ENCODE results near the gene TMEM79. TPM values are rescaled to one million over a fixed set of nuclear protein-coding genes. Genes with fewer than 3 reads are reported as not detected.

Gene TMEM79
- total RNA-seq, 1 donor from 2014 or later = 3.3 TPM

- no peak for TF ChIP-seq CTCF (IDR thresholded peaks at IDR 0.05)
- no peaks in the 10 kb centered on the region for H3K27me3 Mint-ChIP-seq (ENCODE audit: unreplicated experiment)
- no peak for DNase-seq (ENCODE audit: extremely low spot score, unreplicated experiment)
- no peak overlapping the region for H3K4me3 Mint-ChIP-seq (ENCODE audit: unreplicated experiment)
- no peak overlapping the region for H3K27ac Mint-ChIP-seq (ENCODE audit: unreplicated experiment)
- H3K9me3 Mint-ChIP-seq (ENCODE audit: unreplicated experiment) = no peaks in the 10 kb centered on the region
- peaks cover 8% of the 10 kb centered on the region for H3K36me3 Mint-ChIP-seq (ENCODE audit: unreplicated experiment)
- H3K4me1 Mint-ChIP-seq (ENCODE audit: unreplicated experiment) = peaks cover 4% of the 10 kb centered on the region
Measured at GRCh38 chr1:156246781-156247459, 37.2 kb upstream of the TMEM79 start.

GRCh38 chr1:156247460-156248322 lies 36.4 kb upstream of the TMEM79 start, which contains the start of gene PAQR6:
TSS of gene PAQR6 (minus strand) at chr1:156248056. CDS start at chr1:156246731, 1,325 bp downstream.
- Mint-ChIP-seq H3K36me3 (ENCODE audit: unreplicated experiment) (peaks cover 13% of the 10 kb centered on the region), H3K27ac (ENCODE audit: unreplicated experiment) (no peak within 1 kb of the TSS), H3K9me3 (ENCODE audit: unreplicated experiment) (no peaks in the 10 kb centered on the region), H3K4me1 (ENCODE audit: unreplicated experiment) (no peaks in the 10 kb centered on the region), H3K27me3 (ENCODE audit: unreplicated experiment) (no peaks in the 10 kb centered on the region), H3K4me3 (ENCODE audit: unreplicated experiment) (no peak within 1 kb of the TSS)
- no peak for TF ChIP-seq CTCF (IDR thresholded peaks at IDR 0.05)
- no peak for DNase-seq (ENCODE audit: extremely low spot score, unreplicated experiment)

GRCh38 chr1:156248323-156248683 lies 35.8 kb upstream of the TMEM79 start:
- Mint-ChIP-seq H3K27me3 (ENCODE audit: unreplicated experiment) (no peaks in the 10 kb centered on the region), H3K4me3 (ENCODE audit: unreplicated experiment) (no peak overlapping the region), H3K36me3 (ENCODE audit: unreplicated experiment) (peaks cover 19% of the 10 kb centered on the region), H3K4me1 (ENCODE audit: unreplicated experiment) (no peaks in the 10 kb centered on the region), H3K27ac (ENCODE audit: unreplicated experiment) (no peak overlapping the region), H3K9me3 (ENCODE audit: unreplicated experiment) (no peaks in the 10 kb centered on the region)
- no peak for DNase-seq (ENCODE audit: extremely low spot score, unreplicated experiment)
- no peak for TF ChIP-seq CTCF (IDR thresholded peaks at IDR 0.05)

- H3K4me3 Mint-ChIP-seq (ENCODE audit: unreplicated experiment) = no peak overlapping the region
- H3K27ac Mint-ChIP-seq (ENCODE audit: unreplicated experiment) = no peak overlapping the region
- H3K9me3 Mint-ChIP-seq (ENCODE audit: unreplicated experiment) = no peaks in the 10 kb centered on the region
- TF ChIP-seq CTCF (IDR thresholded peaks at IDR 0.05) = no peak
- H3K36me3 Mint-ChIP-seq (ENCODE audit: unreplicated experiment) = peaks cover 26% of the 10 kb centered on the region
- H3K4me1 Mint-ChIP-seq (ENCODE audit: unreplicated experiment) = no peaks in the 10 kb centered on the region
- no peaks in the 10 kb centered on the region for H3K27me3 Mint-ChIP-seq (ENCODE audit: unreplicated experiment)
- no peak for DNase-seq (ENCODE audit: extremely low spot score, unreplicated experiment)
Measured at GRCh38 chr1:156249593-156249992, 34.5 kb upstream of the TMEM79 start.

- Mint-ChIP-seq H3K27me3 (ENCODE audit: unreplicated experiment) (no peaks in the 10 kb centered on the region), H3K9me3 (ENCODE audit: unreplicated experiment) (no peaks in the 10 kb centered on the region), H3K4me3 (ENCODE audit: unreplicated experiment) (no peak overlapping the region), H3K4me1 (ENCODE audit: unreplicated experiment) (no peaks in the 10 kb centered on the region), H3K36me3 (ENCODE audit: unreplicated experiment) (peaks cover 33% of the 10 kb centered on the region), H3K27ac (ENCODE audit: unreplicated experiment) (no peak overlapping the region)
- no peak for DNase-seq (ENCODE audit: extremely low spot score, unreplicated experiment)
- TF ChIP-seq CTCF (IDR thresholded peaks at IDR 0.05) = no peak
Measured at GRCh38 chr1:156251527-156251926, 32.6 kb upstream of the TMEM79 start.

Data from osteocyte (in vitro differentiated cells).